Ovary (tissue), 3 donors: ENCODE measurements around the gene SS18L1.

Experiments
- CTCF ChIP-seq, 3 donors: fragments of 450-650 bp in 2 of 3; fragments of 200-600 bp in 1 of 3; IDR thresholded peaks; one replicate each; pipeline versions ENCODE4 v1.5.1 to v1.8.0; 2016 to 2022; ENCODE audit warnings: antibody characterized with exemption in 3 of 3, mild to moderate bottlenecking in 1 of 3
- POLR2A ChIP-seq: fragments of 450-650 bp; IDR thresholded peaks from one replicate; pipeline ENCODE4 v1.6.1; 2017; ENCODE audit warnings: antibody characterized with exemption, mild to moderate bottlenecking, moderate library complexity
- donor health status: DM: no; HTN: no; CAD: no.

- TF ChIP-seq CTCF (IDR thresholded peaks at IDR 0.05) (no peak), POLR2A (no peak)
Observed at GRCh38 chr20:62162765-62163484, 19.4 kb downstream of the SS18L1 start.
